SK-N-SH treated with all-trans-retinoic acid at 6 μM for 48 hours (cell line): ENCODE measurements around the gene LPP.

Experiments
- ATAC-seq: fragments of 200-7000 bp; cut with Tn5 transposase; 3 replicates; pipeline ENCODE4 v1.9.1; 2020; ENCODE audit warnings: mild to moderate bottlenecking, moderate library complexity
- ARNTL ChIP-seq: fragments of 450-650 bp; formaldehyde crosslinking; IDR thresholded peaks from 2 replicates; pipeline ENCODE4 v1.5.0; 2020; ENCODE audit warnings: low read depth, mild to moderate bottlenecking, moderate library complexity, borderline replicate concordance
- CREB5 ChIP-seq: fragments of 250-450 bp; sonication (Bioruptor Pico); IDR thresholded peaks from 2 replicates; pipeline ENCODE4 v1.5.1; 2020; ENCODE audit warnings: low read depth, mild to moderate bottlenecking, moderate library complexity
- GLIS3 ChIP-seq: fragments of 250-450 bp; sonication (Bioruptor Pico); IDR thresholded peaks from 2 replicates; pipeline ENCODE4 v1.5.0; 2020; ENCODE audit warnings: mild to moderate bottlenecking, moderate library complexity
- ISL1 ChIP-seq: fragments of 250-450 bp; sonication (Bioruptor Pico); IDR thresholded peaks from 2 replicates; pipeline ENCODE4 v2.1.2; 2022; ENCODE audit warnings: mild to moderate bottlenecking, moderate library complexity
- OSR1 ChIP-seq: fragments of 250-450 bp; sonication (Bioruptor Pico); IDR thresholded peaks from 2 replicates; pipeline ENCODE4 v1.8.0; 2022; ENCODE audit warnings: moderate library complexity, mild to moderate bottlenecking, inconsistent platforms
- PATZ1 ChIP-seq: fragments of 250-450 bp; sonication (Bioruptor Pico); IDR thresholded peaks from 2 replicates; pipeline ENCODE4 v1.8.0; 2020; ENCODE audit warnings: mild to moderate bottlenecking, moderate library complexity, borderline replicate concordance
- POU6F1 ChIP-seq: fragments of 250-450 bp; sonication (Bioruptor Pico); IDR thresholded peaks from 2 replicates; pipeline ENCODE4 v1.8.0; 2021; ENCODE audit warnings: low read depth, mild to moderate bottlenecking, moderate library complexity, borderline replicate concordance
- PPARA ChIP-seq: fragments of 250-450 bp; sonication (Bioruptor Pico); IDR thresholded peaks from 2 replicates; pipeline ENCODE4 v1.5.0; 2020; ENCODE audit warnings: mild to moderate bottlenecking, borderline replicate concordance
- RARB ChIP-seq: fragments of 250-450 bp; sonication (Bioruptor Pico); IDR thresholded peaks from 2 replicates; pipeline ENCODE4 v1.8.0; 2021; ENCODE audit warnings: mild to moderate bottlenecking, moderate library complexity
- SNAI2 ChIP-seq: fragments of 250-450 bp; sonication (Bioruptor Pico); IDR thresholded peaks from 2 replicates; pipeline ENCODE4 v1.5.0; 2020; ENCODE audit warnings: mild to moderate bottlenecking, moderate library complexity
- TOX ChIP-seq: fragments of 250-450 bp; sonication (Bioruptor Pico); IDR thresholded peaks from 2 replicates; pipeline ENCODE4 v1.8.0; 2021; ENCODE audit warnings: mild to moderate bottlenecking, moderate library complexity, borderline replicate concordance
- TSHZ2 ChIP-seq: fragments of 250-450 bp; sonication (Bioruptor Pico); IDR thresholded peaks from 2 replicates; pipeline ENCODE4 v1.5.0; 2020; ENCODE audit warnings: mild to moderate bottlenecking, moderate library complexity
- ZC3H10 ChIP-seq: fragments of 250-450 bp; sonication (Bioruptor Pico); IDR thresholded peaks from 2 replicates; pipeline ENCODE4 v1.5.1; 2021; ENCODE audit warnings: mild to moderate bottlenecking, moderate library complexity
- ZFP3 ChIP-seq: fragments of 250-450 bp; sonication (Bioruptor Pico); IDR thresholded peaks from 2 replicates; pipeline ENCODE4 v1.5.0; 2020; ENCODE audit warnings: mild to moderate bottlenecking, moderate library complexity
- ZFP30 ChIP-seq: fragments of 450-650 bp; formaldehyde crosslinking; IDR thresholded peaks from 2 replicates; pipeline ENCODE4 v1.5.0; 2022; ENCODE audit warnings: mild to moderate bottlenecking, moderate library complexity
- ZNF565 ChIP-seq: fragments of 450-650 bp; formaldehyde crosslinking; conservative IDR thresholded peaks from 2 replicates; pipeline ENCODE4 v1.5.0; 2020; ENCODE audit warnings: low read depth, mild to moderate bottlenecking, moderate library complexity
- ZNF70 ChIP-seq: fragments of 450-650 bp; formaldehyde crosslinking; IDR thresholded peaks from 2 replicates; pipeline ENCODE4 v1.5.0; 2020; ENCODE audit warnings: mild to moderate bottlenecking, moderate library complexity
- ZNF8 ChIP-seq: fragments of 450-650 bp; formaldehyde crosslinking; IDR thresholded peaks from 2 replicates; pipeline ENCODE4 v1.5.0; 2020; ENCODE audit warnings: mild to moderate bottlenecking, moderate library complexity

Gene LPP

GRCh38 chr3:188316723-188317070 is 162.7 kb downstream of the LPP start:
- TF ChIP-seq ISL1 (CRISPR knock-in tag) (0 out of 2 replicates have a peak, but pooled peaks have one; percentile 4), CREB5 (CRISPR knock-in tag) (no peak)
- ATAC-seq = peak; percentile 33

GRCh38 chr3:188319569-188319968 is 165.6 kb downstream of the LPP start:
- ATAC-seq = peak; percentile 65
- TF ChIP-seq ISL1 (CRISPR knock-in tag) = peak; percentile 60
- TF ChIP-seq ZNF8 = no peak

GRCh38 chr3:188320757-188321156 is 166.8 kb downstream of the LPP start:
- no peak for TF ChIP-seq TOX (CRISPR knock-in tag)
- TF ChIP-seq SNAI2 (CRISPR knock-in tag) = no peak
- TF ChIP-seq ARNTL (CRISPR knock-in tag) = no peak
- no peak for TF ChIP-seq PPARA (CRISPR knock-in tag)
- no peak for TF ChIP-seq CREB5 (CRISPR knock-in tag)
- TF ChIP-seq ZNF8 = no peak
- no peak for TF ChIP-seq TSHZ2 (CRISPR knock-in tag)
- no peak for TF ChIP-seq ZFP3 (CRISPR knock-in tag)
- TF ChIP-seq GLIS3 (CRISPR knock-in tag) = no peak
- no peak for TF ChIP-seq ZNF565 (CRISPR knock-in tag)
- no peak for TF ChIP-seq PATZ1 (CRISPR knock-in tag)
- peak; percentile 49 for ATAC-seq

- TF ChIP-seq GLIS3 (CRISPR knock-in tag) = no peak
- no peak for TF ChIP-seq POU6F1 (CRISPR knock-in tag)
- TF ChIP-seq ZC3H10 (CRISPR knock-in tag) = no peak
- no peak for TF ChIP-seq ZNF70 (CRISPR knock-in tag)
- no peak for TF ChIP-seq SNAI2 (CRISPR knock-in tag)
- no peak for TF ChIP-seq ZFP30 (CRISPR knock-in tag)
- no peak for TF ChIP-seq ARNTL (CRISPR knock-in tag)
- no peak for TF ChIP-seq OSR1 (CRISPR knock-in tag)
- no peak for TF ChIP-seq PATZ1 (CRISPR knock-in tag)
- TF ChIP-seq TOX (CRISPR knock-in tag) = no peak
- TF ChIP-seq PPARA (CRISPR knock-in tag) = no peak
- no peak for TF ChIP-seq ZNF8
- no peak for TF ChIP-seq RARB (CRISPR knock-in tag)
- no peak for TF ChIP-seq TSHZ2 (CRISPR knock-in tag)
- no peak for TF ChIP-seq ZNF565 (CRISPR knock-in tag)
- TF ChIP-seq CREB5 (CRISPR knock-in tag) = no peak
- TF ChIP-seq, all 23 proteins: peak for 0
- no peak for ATAC-seq
Measured at GRCh38 chr3:188321258-188321657, 167.3 kb downstream of the LPP start.
